ENCODE measurements around the gene ANKRD34A. TPM values are rescaled to one million over a fixed set of nuclear protein-coding genes. Genes with fewer than 3 reads are reported as not detected.

ANKRD34A gene
- total and polyA plus RNA-seq, 2 of the 13 experiments (the other 11 are each of a cell fraction or from before 2014, with no cell fraction given) = 0.05 to 0.07 TPM

- TF ChIP-seq TIGD3 (CRISPR knock-in tag; IDR thresholded peaks at IDR 0.05; ENCODE audit: borderline replicate concordance) = no peak
- peak; percentile 47; the same call in 1 of the 2 replicates for TF ChIP-seq DMAP1 (CRISPR knock-in tag; IDR thresholded peaks at IDR 0.05)
- TF ChIP-seq ZNF317 (CRISPR knock-in tag; IDR thresholded peaks at IDR 0.05) = 0 out of 2 replicates have a peak, but pooled peaks have one; percentile 6
- TF ChIP-seq ZNF121 (CRISPR knock-in tag; IDR thresholded peaks at IDR 0.05) = no peak
- TF ChIP-seq HOXA7 (CRISPR knock-in tag; IDR thresholded peaks at IDR 0.05) = no peak
- TF ChIP-seq ZNF180 (CRISPR knock-in tag; IDR thresholded peaks at IDR 0.05; ENCODE audit: borderline replicate concordance, low read depth) = no peak
- no peak for TF ChIP-seq GPN1 (CRISPR knock-in tag; IDR thresholded peaks at IDR 0.05; ENCODE audit: borderline replicate concordance)
- TF ChIP-seq ZFP36L1 (CRISPR knock-in tag; IDR thresholded peaks at IDR 0.05) = no peak
- TF ChIP-seq ISL2 (CRISPR knock-in tag; IDR thresholded peaks at IDR 0.05) = no peak
- no peak; the same call in 1 of the 2 replicates for TF ChIP-seq ZNF274 (CRISPR knock-in tag; IDR thresholded peaks at IDR 0.05)
- no peak for TF ChIP-seq MIER3 (CRISPR knock-in tag; IDR thresholded peaks at IDR 0.05; ENCODE audit: borderline replicate concordance)
- TF ChIP-seq TRIM22 (IDR thresholded peaks at IDR 0.05) = no peak
- TF ChIP-seq, protein P1, sequence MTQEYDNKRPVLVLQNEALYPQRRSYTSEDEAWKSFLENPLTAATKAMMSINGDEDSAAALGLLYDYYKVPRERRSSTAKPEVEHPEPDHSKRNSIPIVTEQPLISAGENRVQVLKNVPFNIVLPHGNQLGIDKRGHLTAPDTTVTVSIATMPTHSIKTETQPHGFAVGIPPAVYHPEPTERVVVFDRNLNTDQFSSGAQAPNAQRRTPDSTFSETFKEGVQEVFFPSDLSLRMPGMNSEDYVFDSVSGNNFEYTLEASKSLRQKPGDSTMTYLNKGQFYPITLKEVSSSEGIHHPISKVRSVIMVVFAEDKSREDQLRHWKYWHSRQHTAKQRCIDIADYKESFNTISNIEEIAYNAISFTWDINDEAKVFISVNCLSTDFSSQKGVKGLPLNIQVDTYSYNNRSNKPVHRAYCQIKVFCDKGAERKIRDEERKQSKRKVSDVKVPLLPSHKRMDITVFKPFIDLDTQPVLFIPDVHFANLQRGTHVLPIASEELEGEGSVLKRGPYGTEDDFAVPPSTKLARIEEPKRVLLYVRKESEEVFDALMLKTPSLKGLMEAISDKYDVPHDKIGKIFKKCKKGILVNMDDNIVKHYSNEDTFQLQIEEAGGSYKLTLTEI (CRISPR knock-in tag; conservative IDR thresholded peaks at IDR 0.05) = no peak
- TF ChIP-seq CHCHD3 (CRISPR knock-in tag; IDR thresholded peaks at IDR 0.05) = no peak
- TF ChIP-seq HMG20A (CRISPR knock-in tag; IDR thresholded peaks at IDR 0.05; ENCODE audit: borderline replicate concordance) = 0 out of 2 replicates have a peak, but pooled peaks have one; percentile 13
- no peak for TF ChIP-seq ZSCAN25 (CRISPR knock-in tag; IDR thresholded peaks at IDR 0.05)
- no peak for TF ChIP-seq ZNF615 (CRISPR knock-in tag; IDR thresholded peaks at IDR 0.05; ENCODE audit: borderline replicate concordance)
- no peak for TF ChIP-seq POLR2AphosphoS2 (IDR thresholded peaks at IDR 0.05; ENCODE audit: low read depth, low read length)
- no peak for TF ChIP-seq FOSL2 (CRISPR knock-in tag; IDR thresholded peaks at IDR 0.05)
- TF ChIP-seq ZEB1 (IDR thresholded peaks at IDR 0.05; ENCODE audit: insufficient replicate concordance, low read depth) = no peak
- peak; percentile 24; the same call in 1 of the 2 replicates for TF ChIP-seq ZNF441 (CRISPR knock-in tag; IDR thresholded peaks at IDR 0.05; ENCODE audit: borderline replicate concordance)
- no peak for TF ChIP-seq JUNB (CRISPR knock-in tag; IDR thresholded peaks at IDR 0.05; ENCODE audit: borderline replicate concordance)
- TF ChIP-seq HNRNPLL (IDR thresholded peaks at IDR 0.05; ENCODE audit: low read depth, low read length, poor library complexity, severe bottlenecking) = peak; percentile 98
- 0 out of 2 replicates have a peak, but pooled peaks have one; percentile 39 for TF ChIP-seq ZNF879 (CRISPR knock-in tag; IDR thresholded peaks at IDR 0.05)
- TF ChIP-seq EZH2 (conservative IDR thresholded peaks at IDR 0.05; ENCODE audit: low read depth, low read length) = no peak
Observed at GRCh38 chr1:145957443-145958319, 6.7 kb downstream of the ANKRD34A start, which contains the start of gene LIX1L (continued).
